Hippocampal formation (tissue), 2 donors: ENCODE data around the gene FLG2.

Experiments
- DNase-seq, 2 donors: peaks; one replicate each; lab custom pipeline; 2025; lab: John Stamatoyannopoulos, UW

Gene FLG2

GRCh38 chr1:152359906-152360305, at the start of gene FLG2:
TSS of gene FLG2 (minus strand) at chr1:152360006. CDS start at chr1:152358884, 1,122 bp downstream.
- DNase-seq = no peak

GRCh38 chr1:152408664-152409063, 48.9 kb upstream of the FLG2 start:
- DNase-seq = no peak

- DNase-seq = no peak
Observed at GRCh38 chr1:152398812-152399698, 39.2 kb upstream of the FLG2 start.

GRCh38 chr1:152397474-152397873, 37.7 kb upstream of the FLG2 start:
- DNase-seq = no peak

DNA sequence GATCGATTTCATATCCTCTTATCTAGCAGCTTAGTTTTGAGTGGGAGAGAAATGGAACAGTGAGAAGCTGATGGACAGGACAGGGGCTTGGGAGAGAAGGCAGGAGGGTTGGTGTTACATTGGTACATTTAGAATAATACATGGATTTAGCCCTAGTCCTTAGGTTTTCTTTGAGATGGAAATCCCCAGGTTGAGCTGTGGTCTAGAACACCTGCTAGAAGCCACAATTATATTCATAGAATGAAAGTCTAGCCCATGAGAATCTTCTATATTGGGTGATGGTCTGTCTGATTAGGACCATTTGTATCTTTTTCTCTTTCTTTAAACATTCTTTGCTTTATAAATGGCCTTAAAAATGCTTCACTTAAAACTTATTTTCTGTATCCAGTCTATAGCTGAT, 34.3 kb upstream of the FLG2 start:
- DNase-seq = no peak

DNA sequence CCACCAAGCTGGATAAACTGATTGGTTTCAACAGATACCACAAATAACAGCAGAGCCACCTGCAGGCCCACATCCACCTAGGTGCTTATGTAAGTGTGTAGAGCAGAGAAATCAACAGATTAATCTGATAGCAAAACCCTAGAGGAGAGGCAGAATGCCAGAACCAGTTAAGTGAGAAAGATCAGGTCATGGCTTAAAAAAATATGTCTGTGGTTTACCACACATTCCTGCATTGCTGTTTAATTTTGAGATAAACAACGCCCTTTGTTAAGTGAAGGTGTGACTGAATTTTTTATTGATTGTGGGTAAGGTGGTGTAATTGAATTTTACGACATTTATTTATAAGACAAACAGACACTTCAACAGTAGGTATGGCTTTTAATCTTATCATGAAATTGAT, 33.1 kb upstream of the FLG2 start:
- no peak for DNase-seq

DNA sequence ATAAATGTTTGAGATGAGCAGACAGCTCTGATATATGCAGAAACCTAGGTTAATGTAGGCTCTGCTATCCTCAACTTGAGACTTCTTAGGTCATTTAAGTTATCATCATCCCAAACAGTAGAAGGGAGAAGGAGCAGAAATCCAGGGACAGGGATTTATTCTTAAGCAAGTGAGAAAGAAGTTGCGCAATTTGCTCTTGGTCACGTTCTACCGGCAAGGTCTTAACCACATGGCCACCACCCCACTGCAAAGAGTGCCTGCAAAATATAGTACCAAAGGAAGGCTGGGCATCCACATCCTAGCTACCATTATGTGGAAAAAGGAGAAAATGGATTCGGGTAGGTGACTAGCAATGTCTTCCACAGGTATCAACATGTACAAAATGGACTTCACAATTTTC, 29.1 kb upstream of the FLG2 start:
- no peak for DNase-seq

DNA sequence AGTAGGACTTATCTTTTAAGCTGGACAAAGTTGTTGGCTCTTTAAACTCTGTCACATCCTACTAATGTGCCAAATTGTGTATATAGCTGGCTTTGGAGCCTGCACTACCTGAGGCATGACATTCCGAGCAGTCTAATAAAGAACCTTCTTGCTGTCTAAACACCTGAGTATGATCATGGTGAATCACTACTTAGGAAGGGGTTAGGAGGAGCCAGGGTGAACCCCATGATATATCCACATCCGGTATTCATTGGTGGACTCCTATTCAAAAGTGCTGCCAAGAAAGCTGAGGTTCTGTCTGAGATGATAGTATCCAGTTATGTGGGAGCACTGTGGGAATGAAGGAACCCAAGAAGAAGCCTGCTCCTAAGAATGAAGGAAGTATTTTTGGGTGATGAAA, 27.1 kb upstream of the FLG2 start:
- no peak for DNase-seq

DNA sequence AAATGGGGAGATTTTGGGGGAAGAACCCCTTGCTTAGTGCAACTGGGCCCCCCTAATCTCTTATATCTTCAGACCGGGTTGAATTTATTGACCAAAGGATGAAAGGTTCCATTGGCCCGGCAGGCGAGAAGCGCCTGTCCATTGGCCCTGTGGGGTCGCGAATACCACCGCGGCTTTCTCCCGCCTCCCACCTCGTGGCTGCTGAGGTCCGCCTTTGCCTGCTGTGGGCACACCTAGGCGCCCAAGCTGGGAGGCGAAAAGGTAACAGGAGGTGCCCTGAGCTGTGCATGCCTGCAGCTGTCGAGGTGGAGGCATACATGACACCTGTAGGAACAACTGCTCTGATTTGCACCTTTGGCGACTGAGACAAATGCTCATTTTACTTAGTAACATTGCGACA, 21.1 kb upstream of the FLG2 start:
- DNase-seq = no peak

GRCh38 chr1:152374451-152374850, 14.6 kb upstream of the FLG2 start:
- DNase-seq = no peak

GRCh38 chr1:152372672-152373071, 12.9 kb upstream of the FLG2 start:
- no peak for DNase-seq

DNA sequence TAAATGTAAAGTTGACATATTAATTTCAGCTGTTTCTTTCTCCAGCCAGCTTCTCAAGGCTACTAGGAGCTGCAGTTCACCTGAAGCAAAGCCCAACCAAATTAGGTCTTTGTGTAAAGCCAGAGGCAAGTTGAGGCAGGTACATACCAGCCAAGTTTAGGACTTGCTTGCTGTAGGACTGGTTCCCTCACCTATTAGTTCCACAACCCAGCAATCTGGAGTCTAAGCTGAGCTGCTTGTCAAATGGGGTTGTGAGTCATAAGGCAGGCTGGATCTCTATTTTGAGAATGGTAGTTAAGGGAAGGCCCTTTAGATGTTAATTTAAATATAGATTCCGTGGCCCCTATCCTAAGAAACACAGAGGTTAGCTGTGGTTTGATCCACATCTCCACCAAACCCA, 7.6 kb upstream of the FLG2 start:
- DNase-seq = no peak

DNA sequence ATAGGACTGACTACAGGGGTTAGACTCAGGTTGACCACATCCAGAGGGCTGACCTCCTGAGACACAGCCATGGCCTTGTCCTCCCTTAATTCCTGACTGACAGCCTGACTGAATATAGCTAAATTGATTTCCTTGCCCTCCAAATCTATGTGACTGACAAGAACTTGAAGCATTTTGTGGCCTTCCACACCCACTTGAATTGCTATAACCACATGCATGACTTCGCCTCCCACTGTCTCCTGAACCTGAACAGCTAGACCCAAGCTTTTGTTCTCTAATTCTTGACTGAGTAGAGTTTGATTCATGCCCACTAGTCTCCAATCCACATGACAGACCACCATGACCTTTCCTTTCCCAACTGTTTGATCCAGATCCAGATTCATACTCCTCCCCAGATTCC, 3.1 kb downstream of the FLG2 start:
- DNase-seq = no peak

DNA sequence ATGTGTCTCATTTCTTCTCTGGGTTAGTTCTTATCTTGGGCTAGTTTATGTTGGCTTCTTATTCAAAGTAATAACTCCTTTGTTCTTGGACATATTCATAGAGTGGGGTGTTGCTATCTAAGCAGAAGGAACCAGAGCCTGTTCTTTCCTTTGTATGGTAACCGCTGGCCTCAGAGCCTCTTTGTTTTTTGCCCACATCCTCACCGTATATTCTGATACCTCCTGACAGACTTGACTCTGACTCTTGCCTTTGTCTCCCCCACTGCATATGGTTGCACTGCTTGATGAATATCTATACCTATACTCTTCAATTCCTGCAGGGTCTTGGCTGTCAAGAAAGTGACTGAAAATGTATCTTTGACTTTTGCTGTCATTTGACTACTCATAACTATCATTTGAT, 10.2 kb downstream of the FLG2 start:
- DNase-seq = no peak

DNA sequence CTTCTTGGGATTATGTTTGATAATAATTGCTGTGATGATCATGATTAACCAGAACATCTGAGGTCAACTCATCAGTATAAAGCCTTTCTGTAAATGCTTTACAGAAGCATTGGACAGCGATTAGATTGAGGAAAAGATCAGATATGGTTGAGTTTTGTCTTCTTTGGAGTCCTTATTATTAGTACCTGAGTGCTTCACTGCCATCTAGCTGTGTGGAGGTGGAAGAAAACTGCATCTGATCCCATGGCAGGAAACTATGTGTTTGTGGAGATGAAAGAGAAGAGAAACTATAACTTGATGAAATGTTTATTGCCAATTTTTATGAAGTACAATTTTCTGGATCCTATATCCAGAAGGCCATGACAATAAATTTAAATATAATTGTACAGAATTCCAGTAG, 11.4 kb downstream of the FLG2 start:
- no peak for DNase-seq

DNA sequence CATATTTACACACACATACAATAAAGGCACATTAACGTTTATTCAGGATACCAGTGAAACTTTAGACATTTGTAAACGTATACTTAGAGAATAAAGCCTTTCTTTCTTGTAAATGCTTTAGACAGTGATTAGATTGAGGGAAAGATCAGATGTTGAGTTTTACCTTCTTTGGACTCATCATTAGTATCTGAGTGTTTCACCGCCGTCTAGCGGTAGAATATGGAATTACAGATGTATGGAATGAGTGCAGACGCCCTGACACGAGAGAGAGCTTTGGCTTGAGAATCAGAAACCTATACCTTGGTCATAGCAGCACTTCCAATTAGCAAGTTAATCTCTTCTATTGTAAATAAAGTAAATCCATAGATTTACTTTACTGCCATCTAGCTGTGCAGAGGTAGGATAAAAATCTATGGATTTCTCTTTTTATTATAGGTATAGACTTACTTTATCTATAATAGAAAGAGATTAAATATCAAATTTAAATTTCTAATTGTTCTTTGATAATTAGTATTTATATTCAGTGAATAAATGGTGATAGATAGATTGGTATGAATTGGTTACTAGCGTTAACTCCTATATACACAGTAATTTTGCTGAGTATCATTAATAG, 12.6 kb downstream of the FLG2 start:
- DNase-seq = no peak

- no peak for DNase-seq
Observed at GRCh38 chr1:152344438-152344837, 15.4 kb downstream of the FLG2 start.

GRCh38 chr1:152343006-152343405, 16.8 kb downstream of the FLG2 start:
- no peak for DNase-seq

GRCh38 chr1:152335399-152335798, 24.4 kb downstream of the FLG2 start:
- DNase-seq = no peak

DNA sequence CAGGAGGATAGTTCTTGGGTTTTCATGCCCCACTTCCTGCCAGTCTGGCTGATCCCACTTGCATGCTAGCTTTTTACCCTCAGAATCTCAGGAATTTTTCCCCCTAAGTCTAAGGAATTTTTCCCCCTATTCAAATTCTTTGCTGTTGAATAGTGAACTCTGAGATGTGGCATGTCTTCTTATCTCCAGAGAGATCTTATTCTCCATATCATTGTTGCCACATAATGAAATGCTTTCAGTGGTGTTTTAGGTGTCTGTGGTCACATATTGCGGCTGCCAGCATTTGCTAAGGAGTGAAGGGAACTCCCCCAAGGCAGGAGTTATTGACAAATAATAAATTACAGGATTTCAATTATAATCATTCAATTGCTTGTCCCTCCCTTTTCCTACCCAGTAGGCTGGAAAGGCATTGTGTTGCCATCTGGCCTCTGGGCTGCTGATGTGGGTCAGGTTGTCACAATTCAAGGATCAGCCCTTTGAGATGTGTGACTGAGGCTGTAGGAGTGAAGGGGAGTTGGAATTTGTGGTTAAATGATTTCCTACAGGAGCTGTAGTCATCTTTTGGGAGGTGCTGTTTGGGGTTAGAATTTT, 30.9 kb downstream of the FLG2 start:
- no peak for DNase-seq

DNA sequence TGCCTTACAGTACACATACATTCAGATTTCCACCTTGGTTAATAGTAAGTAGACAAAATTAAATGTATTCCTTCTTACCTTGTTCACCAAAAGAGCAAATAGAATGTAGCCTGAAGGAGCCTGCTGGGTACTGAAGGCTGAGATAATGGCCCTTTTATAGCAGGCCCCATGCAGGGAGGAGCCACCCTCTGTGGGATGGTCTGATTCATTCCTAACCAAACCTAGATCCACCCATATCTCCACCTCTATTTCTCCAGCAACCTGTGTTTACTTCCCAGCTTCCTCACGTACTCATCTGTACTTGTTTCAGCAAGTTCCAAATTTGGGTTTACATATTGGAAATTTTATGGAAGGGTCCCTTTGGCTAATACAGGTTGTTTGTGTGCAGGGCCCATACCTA, 34.7 kb downstream of the FLG2 start, which contains the start of gene FLG:
Gene FLG, minus strand, starts transcription at position 129 of the 400 bp plus-strand sequence. CDS start 9,783 bp downstream, outside the sequence.
- DNase-seq = no peak

- no peak for DNase-seq
Observed at GRCh38 chr1:152313970-152314369, 45.8 kb downstream of the FLG2 start.

GRCh38 chr1:152313319-152313801, 46.4 kb downstream of the FLG2 start:
- no peak for DNase-seq
